PFSK-1 (cell line): ENCODE data around the gene SOSTDC1.

Experiments used
- FOXP2 ChIP-seq: optimal IDR thresholded peaks from 2 replicates; pipeline ENCODE3; 2011; ENCODE audit warnings: borderline replicate concordance, control low read depth, inconsistent platforms; ENCODE audit not compliant: insufficient read depth; ENCODE audit errors: extremely low read length, extremely low read depth
- POLR2AphosphoS5 ChIP-seq: IDR thresholded peaks from 2 replicates; pipeline ENCODE4 v1.6.1; 2012; ENCODE audit warnings: low read depth, mild to moderate bottlenecking, control low read depth, low read length, moderate library complexity
- REST ChIP-seq, 2 experiments: IDR thresholded peaks; 2 replicates each; pipeline versions ENCODE4 v1.6.1 to v1.8.0; 2011 to 2012; ENCODE audit warnings: low read depth in 2 of 2, low read length in 2 of 2, control low read depth in 1 of 2, inconsistent platforms in 1 of 2, mild to moderate bottlenecking in 1 of 2, moderate library complexity in 1 of 2; ENCODE audit not compliant: insufficient read depth in 1 of 2
- SIN3A ChIP-seq: IDR thresholded peaks from 2 replicates; pipeline ENCODE4 v1.6.1; 2012; ENCODE audit warnings: mild to moderate bottlenecking, low read length, moderate library complexity, borderline replicate concordance; ENCODE audit not compliant: insufficient read depth
- TAF1 ChIP-seq: IDR thresholded peaks from 2 replicates; pipeline ENCODE4 v1.6.1; 2012; ENCODE audit warnings: low read length, control low read depth, borderline replicate concordance; ENCODE audit not compliant: insufficient read depth

Gene SOSTDC1

GRCh38 chr7:16416289-16417282 is 49.0 kb downstream of the SOSTDC1 start:
- no peak for TF ChIP-seq TAF1
- no peak for TF ChIP-seq REST (IDR thresholded peaks at IDR 0.05; ENCODE audit: insufficient read depth in 1 of 2, low read depth in 2 of 2, low read length in 2 of 2)
- TF ChIP-seq POLR2AphosphoS5: no peak
- TF ChIP-seq FOXP2: no peak
- no peak for TF ChIP-seq SIN3A

GRCh38 chr7:16412274-16413254 is 53.0 kb downstream of the SOSTDC1 start:
- no peak for TF ChIP-seq POLR2AphosphoS5
- TF ChIP-seq SIN3A: no peak
- TF ChIP-seq REST (IDR thresholded peaks at IDR 0.05; ENCODE audit: insufficient read depth in 1 of 2, low read depth in 2 of 2, low read length in 2 of 2): no peak
- no peak for TF ChIP-seq FOXP2
- TF ChIP-seq TAF1: no peak
